Uterus (tissue), 4 donors: ENCODE data around the gene PDLIM5. TPM values are rescaled to one million over a fixed set of nuclear protein-coding genes. Genes with fewer than 3 reads are reported as not detected.

Experiments
- DNase-seq, 2 donors: peaks; one replicate each; pipeline ENCODE4 v3.0.0-alpha.2; 2019 to 2020
- H3K27ac ChIP-seq, 2 donors: fragments of 200-600 bp; sonication (generic); 1 replicate in 1 of 2; 2 replicates in 1 of 2; pipeline ENCODE4 v1.5.1; 2016 to 2018
- H3K27me3 ChIP-seq, 2 donors: fragments of 200-600 bp; sonication (generic); one replicate each; pipeline ENCODE4 v1.5.1; 2018 to 2019; ENCODE audit warnings: control low read depth in 1 of 2
- H3K36me3 ChIP-seq, 2 donors: fragments of 200-600 bp; sonication (generic); one replicate each; pipeline ENCODE4 v1.5.1; 2019; ENCODE audit warnings: control low read depth in 1 of 2
- H3K4me1 ChIP-seq, 2 donors: fragments of 200-600 bp; sonication (generic); one replicate each; pipeline ENCODE4 v1.5.1; 2018 to 2019; ENCODE audit warnings: control low read depth in 1 of 2
- H3K4me3 ChIP-seq, 2 donors: fragments of 200-600 bp; sonication (generic); 1 replicate in 1 of 2; 2 replicates in 1 of 2; pipeline ENCODE4 v1.5.1; 2018 to 2019; ENCODE audit warnings: mild to moderate bottlenecking in 1 of 2
- H3K9me3 ChIP-seq, 2 donors: fragments of 200-600 bp; sonication (generic); one replicate each; pipeline ENCODE4 v1.5.1; 2019; ENCODE audit warnings: control low read depth in 1 of 2
- CTCF ChIP-seq, 4 experiments: fragments of 200-600 bp in 2 of 4; fragments of 450-650 bp in 2 of 4; sonication (generic) in 2 of 4; IDR thresholded peaks; one replicate each; pipeline ENCODE4 v1.5.1; 2016 to 2019; ENCODE audit warnings: antibody characterized with exemption in 4 of 4, mild to moderate bottlenecking in 2 of 4, moderate library complexity in 1 of 4
- POLR2A ChIP-seq, 2 donors: fragments of 450-650 bp; IDR thresholded peaks; one replicate each; pipeline ENCODE4 v1.6.1; 2016; ENCODE audit warnings: antibody characterized with exemption in 2 of 2, mild to moderate bottlenecking in 1 of 2, moderate library complexity in 1 of 2
- intact Hi-C: fragments of 100-400 bp; cut with DNase I; formaldehyde crosslinking; loops from one replicate; pipeline ENCODE4 v1.15.1; 2023; ENCODE audit warnings: low total_unique reads
- total RNA-seq, 4 donors: library from RNA; depleted of rRNA in 3 of 4; stranded (reverse); fragments of >200 nt in 3 of 4; gene quantifications; one replicate each; pipeline versions ENCODE4 v1.1.0 to v1.2.4, GENCODE V29; 2014 to 2023
- donor health status: DM: yes; HTN: yes; CAD: no.

PDLIM5 gene
- total RNA-seq, 4 donors from 2014 or later = 90.8 to 571 (median 351) TPM

GRCh38 chr4:94408549-94409374, 43.0 kb upstream of the PDLIM5 start:
- peaks cover 4 to 17% of the 10 kb centered on the region in 2 donors for H3K4me1 ChIP-seq
- peak overlapping the region; percentile 83 to 93 for H3K27ac ChIP-seq
- no peak overlapping the region for H3K4me3 ChIP-seq
- TF ChIP-seq POLR2A (IDR thresholded peaks at IDR 0.05) (no peak), CTCF (IDR thresholded peaks at IDR 0.05) (no peak)
- no peak for DNase-seq
- no peaks in the 10 kb centered on the region for H3K27me3 ChIP-seq
- no peaks in the 10 kb centered on the region for H3K9me3 ChIP-seq
- no peaks in the 10 kb centered on the region for H3K36me3 ChIP-seq
- intact Hi-C loops = loop anchor here (10.0 kb wide), 1 partner anchor 206 kb away; no protein-coding TSS in a partner anchor

GRCh38 chr4:94409375-94409679, 42.4 kb upstream of the PDLIM5 start:
- no peak for TF ChIP-seq CTCF (IDR thresholded peaks at IDR 0.05)
- no peak for TF ChIP-seq POLR2A (IDR thresholded peaks at IDR 0.05)

GRCh38 chr4:94409962-94410361, 41.8 kb upstream of the PDLIM5 start:
- Histone ChIP-seq H3K27ac (peak overlapping the region; percentile 83 to 93), H3K4me1 (peaks cover 5 to 17% of the 10 kb centered on the region in 2 donors), H3K36me3 (no peaks in the 10 kb centered on the region), H3K9me3 (no peaks in the 10 kb centered on the region), H3K4me3 (no peak overlapping the region), H3K27me3 (no peaks in the 10 kb centered on the region)
- DNase-seq = no peak
- intact Hi-C loops = loop anchor here (10.0 kb wide), 1 partner anchor 205 kb away; no protein-coding TSS in a partner anchor
- no peak for TF ChIP-seq CTCF (IDR thresholded peaks at IDR 0.05)

More at GRCh38 chr4:94409375-94409679, 42.4 kb upstream of the PDLIM5 start:
- no peak overlapping the region for H3K4me3 ChIP-seq
- no peaks in the 10 kb centered on the region for H3K27me3 ChIP-seq
- peaks cover 5 to 17% of the 10 kb centered on the region in 2 donors for H3K4me1 ChIP-seq
- intact Hi-C loops = loop anchor here (10.0 kb wide), 1 partner anchor 205 kb away; no protein-coding TSS in a partner anchor
- no peak for DNase-seq
- H3K36me3 ChIP-seq = no peaks in the 10 kb centered on the region
- H3K27ac ChIP-seq = peak overlapping the region; percentile 83 to 93
- H3K9me3 ChIP-seq = no peaks in the 10 kb centered on the region

- peak in 1 of 4 experiments; percentile 5 for TF ChIP-seq CTCF (IDR thresholded peaks at IDR 0.05)
- no peak for TF ChIP-seq POLR2A (IDR thresholded peaks at IDR 0.05)
- H3K4me1 ChIP-seq = peaks cover 5 to 17% of the 10 kb centered on the region in 2 donors
- no peaks in the 10 kb centered on the region for H3K9me3 ChIP-seq
- H3K27ac ChIP-seq = peak overlapping the region; percentile 83 to 93
- peak; percentile 85 to 91 for DNase-seq
- no peak overlapping the region for H3K4me3 ChIP-seq
- no peaks in the 10 kb centered on the region for H3K27me3 ChIP-seq
- H3K36me3 ChIP-seq = no peaks in the 10 kb centered on the region
- intact Hi-C loops = no loop called here
Observed at GRCh38 chr4:94410678-94411206, 41.0 kb upstream of the PDLIM5 start.

GRCh38 chr4:94411296-94411695, 40.4 kb upstream of the PDLIM5 start:
- Histone ChIP-seq H3K27ac (peak overlapping the region; percentile 83 to 93), H3K4me1 (peaks cover 5 to 17% of the 10 kb centered on the region in 2 donors), H3K27me3 (no peaks in the 10 kb centered on the region), H3K36me3 (no peaks in the 10 kb centered on the region), H3K9me3 (no peaks in the 10 kb centered on the region), H3K4me3 (no peak overlapping the region)
- no peak for TF ChIP-seq POLR2A (IDR thresholded peaks at IDR 0.05)
- TF ChIP-seq CTCF (IDR thresholded peaks at IDR 0.05) = no peak
- intact Hi-C loops = no loop called here
- no peak for DNase-seq
